ENCODE data around the gene CNTLN.

Gene CNTLN

GRCh38 chr9:17291766-17292165 is 156.9 kb downstream of the CNTLN start:
- in situ Hi-C loops (cut with MboI; ENCODE audit: low sequenced_read_pairs, unreplicated experiment) = no loop called here
- no peak for DNase-seq (ENCODE audit: low spot score)
- TF ChIP-seq, protein P1, sequence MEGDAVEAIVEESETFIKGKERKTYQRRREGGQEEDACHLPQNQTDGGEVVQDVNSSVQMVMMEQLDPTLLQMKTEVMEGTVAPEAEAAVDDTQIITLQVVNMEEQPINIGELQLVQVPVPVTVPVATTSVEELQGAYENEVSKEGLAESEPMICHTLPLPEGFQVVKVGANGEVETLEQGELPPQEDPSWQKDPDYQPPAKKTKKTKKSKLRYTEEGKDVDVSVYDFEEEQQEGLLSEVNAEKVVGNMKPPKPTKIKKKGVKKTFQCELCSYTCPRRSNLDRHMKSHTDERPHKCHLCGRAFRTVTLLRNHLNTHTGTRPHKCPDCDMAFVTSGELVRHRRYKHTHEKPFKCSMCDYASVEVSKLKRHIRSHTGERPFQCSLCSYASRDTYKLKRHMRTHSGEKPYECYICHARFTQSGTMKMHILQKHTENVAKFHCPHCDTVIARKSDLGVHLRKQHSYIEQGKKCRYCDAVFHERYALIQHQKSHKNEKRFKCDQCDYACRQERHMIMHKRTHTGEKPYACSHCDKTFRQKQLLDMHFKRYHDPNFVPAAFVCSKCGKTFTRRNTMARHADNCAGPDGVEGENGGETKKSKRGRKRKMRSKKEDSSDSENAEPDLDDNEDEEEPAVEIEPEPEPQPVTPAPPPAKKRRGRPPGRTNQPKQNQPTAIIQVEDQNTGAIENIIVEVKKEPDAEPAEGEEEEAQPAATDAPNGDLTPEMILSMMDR (IDR thresholded peaks at IDR 0.05; ENCODE audit: borderline replicate concordance, control extremely low read depth, extremely low read depth, insufficient read depth, missing control alignments) = no peak

DNA sequence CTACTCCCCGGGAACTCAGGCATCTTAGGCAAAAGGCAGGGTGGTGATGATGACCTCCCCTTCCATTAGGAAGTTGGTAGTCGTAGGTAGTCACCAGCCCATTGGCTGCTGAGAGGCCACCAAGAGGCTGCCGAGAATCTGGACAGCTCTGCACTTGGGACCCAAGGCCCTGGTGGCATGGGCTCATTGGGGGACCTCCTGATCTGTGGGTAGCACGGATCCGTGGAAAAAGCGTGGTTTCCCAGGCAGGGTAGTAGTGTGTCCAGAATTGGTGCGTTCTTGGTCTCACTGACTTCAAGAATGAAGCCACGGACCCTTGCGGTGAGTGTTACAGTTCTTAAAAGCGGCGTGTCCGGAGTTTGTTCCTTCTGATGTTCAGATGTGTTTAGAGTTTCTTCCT is 158.8 kb downstream of the CNTLN start:
- no peak for DNase-seq (ENCODE audit: low spot score)
- in situ Hi-C loops (cut with MboI; ENCODE audit: low sequenced_read_pairs, unreplicated experiment) = no loop called here
- TF ChIP-seq, protein P1 (IDR thresholded peaks at IDR 0.05; ENCODE audit: borderline replicate concordance, control extremely low read depth, extremely low read depth, insufficient read depth, missing control alignments) = no peak

- in situ Hi-C loops (cut with MboI; ENCODE audit: low sequenced_read_pairs, unreplicated experiment) = no loop called here
- no peak for DNase-seq (ENCODE audit: low spot score)
- TF ChIP-seq, protein P1 (IDR thresholded peaks at IDR 0.05; ENCODE audit: borderline replicate concordance, control extremely low read depth, extremely low read depth, insufficient read depth, missing control alignments) = no peak
Observed at GRCh38 chr9:17294822-17295624, 160.2 kb downstream of the CNTLN start.

GRCh38 chr9:17315341-17315740 is 180.5 kb downstream of the CNTLN start:
- in situ Hi-C loops (cut with MboI; ENCODE audit: low sequenced_read_pairs, unreplicated experiment) = no loop called here
- TF ChIP-seq, protein P1 (IDR thresholded peaks at IDR 0.05; ENCODE audit: borderline replicate concordance, control extremely low read depth, extremely low read depth, insufficient read depth, missing control alignments) = no peak
- DNase-seq (ENCODE audit: low spot score) = no peak

GRCh38 chr9:17318821-17319320 is 184.0 kb downstream of the CNTLN start:
- in situ Hi-C loops (cut with MboI; ENCODE audit: low sequenced_read_pairs, unreplicated experiment) = no loop called here
- TF ChIP-seq, protein P1 (IDR thresholded peaks at IDR 0.05; ENCODE audit: borderline replicate concordance, control extremely low read depth, extremely low read depth, insufficient read depth, missing control alignments) = no peak
- DNase-seq (ENCODE audit: low spot score) = no peak

DNA sequence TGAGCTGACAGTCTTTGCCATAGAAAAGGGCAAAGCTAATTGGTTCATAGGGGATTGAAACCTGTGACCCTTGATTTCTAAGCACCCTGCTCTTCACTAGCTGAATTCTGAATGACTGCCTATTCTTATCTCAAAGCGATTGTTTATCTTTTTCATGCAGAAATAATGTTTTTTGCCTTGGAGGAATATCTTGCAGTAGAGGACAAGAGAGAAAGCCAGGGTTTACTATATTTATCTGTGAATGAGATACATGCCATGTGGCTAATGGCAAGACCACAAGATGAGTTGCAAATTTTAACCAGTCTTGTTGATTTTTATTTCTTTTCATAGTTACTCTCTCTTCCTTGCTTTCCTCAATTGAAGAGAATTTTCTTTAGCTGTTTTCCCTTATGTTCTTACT is 185.0 kb downstream of the CNTLN start:
- in situ Hi-C loops (cut with MboI; ENCODE audit: low sequenced_read_pairs, unreplicated experiment) = no loop called here
- TF ChIP-seq, protein P1 (IDR thresholded peaks at IDR 0.05; ENCODE audit: borderline replicate concordance, control extremely low read depth, extremely low read depth, insufficient read depth, missing control alignments) = no peak

More for the DNA sequence above, 185.0 kb downstream of the CNTLN start:
- no peak for DNase-seq (ENCODE audit: low spot score)

Measured in GM13976 (cell line).